A673 (cell line): ENCODE results near the gene CRACDL.

ENCODE experiments used
- CTCF ChIP-seq: fragments of 300-800, 200-600 bp; sonication (generic); conservative IDR thresholded peaks from 2 replicates; pipeline ENCODE4 v1.5.1; 2017; ENCODE audit warnings: low read depth, mild to moderate bottlenecking, antibody characterized with exemption, low read length, moderate library complexity, mixed read lengths
- EZH2 ChIP-seq: fragments of 200-600 bp; sonication (generic); IDR thresholded peaks from 2 replicates; pipeline ENCODE4 v1.6.1; 2017; ENCODE audit warnings: borderline replicate concordance, low read depth, mild to moderate bottlenecking, mixed read lengths, antibody characterized with exemption, low read length; ENCODE audit not compliant: poor library complexity, severe bottlenecking

- TF ChIP-seq CTCF: no peak
- TF ChIP-seq EZH2: no peak
Measured at GRCh38 chr2:98880266-98881152, 55.5 kb downstream of the CRACDL start.
